IPS-18a (cell line): ENCODE data around the gene RESP18.
"Not testable (repeated sequence)": the region's sequence is repeated elsewhere in the genome, so short reads cannot be mapped to it uniquely, and the experiment has no call there.

Experiments
- H3K27ac ChIP-seq: one replicate; pipeline ENCODE4 v1.5.1; 2013; ENCODE audit warnings: low read length
- H3K27me3 ChIP-seq: one replicate; pipeline ENCODE4 v1.6.1; 2013; ENCODE audit warnings: mild to moderate bottlenecking, low read length; ENCODE audit not compliant: control insufficient read depth, insufficient read depth
- H3K36me3 ChIP-seq: one replicate; pipeline ENCODE4 v1.6.1; 2013; ENCODE audit warnings: low read depth, low read length; ENCODE audit not compliant: control insufficient read depth
- H3K4me1 ChIP-seq: one replicate; pipeline ENCODE4 v1.6.1; 2013; ENCODE audit warnings: low read depth, low read length; ENCODE audit not compliant: control insufficient read depth
- H3K4me3 ChIP-seq: one replicate; pipeline ENCODE4 v1.5.1; 2013; ENCODE audit warnings: low read length
- H3K9ac ChIP-seq: one replicate; pipeline ENCODE4 v1.6.1; 2013; ENCODE audit warnings: mild to moderate bottlenecking, low read length, moderate library complexity
- H3K9me3 ChIP-seq: one replicate; pipeline ENCODE4 v1.6.1; 2013; ENCODE audit warnings: low read depth, low read length; ENCODE audit not compliant: control insufficient read depth

Gene RESP18

GRCh38 chr2:219289195-219289536 lies 43.4 kb downstream of the RESP18 start:
- H3K4me1 ChIP-seq = peaks cover 3% of the 10 kb centered on the region
- no peaks in the 10 kb centered on the region for H3K9me3 ChIP-seq
- no peak overlapping the region for H3K27ac ChIP-seq
- H3K9ac ChIP-seq = no peak overlapping the region
- no peak overlapping the region for H3K4me3 ChIP-seq
- H3K36me3 ChIP-seq = no peaks in the 10 kb centered on the region
- peaks cover 8% of the 10 kb centered on the region for H3K27me3 ChIP-seq

GRCh38 chr2:219287580-219288265 lies 44.8 kb downstream of the RESP18 start:
- Histone ChIP-seq H3K4me3 (no peak overlapping the region), H3K27me3 (no peaks in the 10 kb centered on the region), H3K36me3 (no peaks in the 10 kb centered on the region), H3K4me1 (no peaks in the 10 kb centered on the region), H3K9ac (no peak overlapping the region), H3K27ac (no peak overlapping the region), H3K9me3 (no peaks in the 10 kb centered on the region)

GRCh38 chr2:219287116-219287440 lies 45.5 kb downstream of the RESP18 start:
- not testable (repeated sequence) for H3K9ac ChIP-seq, H3K4me3 ChIP-seq, H3K9me3 ChIP-seq, H3K27ac ChIP-seq, H3K27me3 ChIP-seq, H3K36me3 ChIP-seq, H3K4me1 ChIP-seq

- Histone ChIP-seq H3K9ac (no peak overlapping the region), H3K36me3 (no peaks in the 10 kb centered on the region), H3K4me3 (no peak overlapping the region), H3K27ac (no peak overlapping the region), H3K27me3 (no peaks in the 10 kb centered on the region), H3K4me1 (no peaks in the 10 kb centered on the region), H3K9me3 (no peaks in the 10 kb centered on the region)
These were observed 46.0 kb downstream of the RESP18 start for GRCh38 chr2:219286436-219287115.

- no peaks in the 10 kb centered on the region for H3K27me3 ChIP-seq
- no peak overlapping the region for H3K9ac ChIP-seq
- no peak overlapping the region for H3K27ac ChIP-seq
- H3K4me1 ChIP-seq = no peaks in the 10 kb centered on the region
- H3K9me3 ChIP-seq = no peaks in the 10 kb centered on the region
- no peaks in the 10 kb centered on the region for H3K36me3 ChIP-seq
- no peak overlapping the region for H3K4me3 ChIP-seq
These were observed 46.6 kb downstream of the RESP18 start for GRCh38 chr2:219285894-219286425.

GRCh38 chr2:219285373-219285735 lies 47.2 kb downstream of the RESP18 start:
- H3K9me3 ChIP-seq = no peaks in the 10 kb centered on the region
- no peaks in the 10 kb centered on the region for H3K27me3 ChIP-seq
- H3K4me3 ChIP-seq = no peak overlapping the region
- no peak overlapping the region for H3K9ac ChIP-seq
- no peaks in the 10 kb centered on the region for H3K4me1 ChIP-seq
- no peak overlapping the region for H3K27ac ChIP-seq
- no peaks in the 10 kb centered on the region for H3K36me3 ChIP-seq

GRCh38 chr2:219284501-219285372 lies 47.8 kb downstream of the RESP18 start:
- Histone ChIP-seq H3K9me3 (no peaks in the 10 kb centered on the region), H3K27me3 (no peaks in the 10 kb centered on the region), H3K9ac (no peak overlapping the region), H3K4me3 (no peak overlapping the region), H3K27ac (no peak overlapping the region), H3K4me1 (peaks cover 6% of the 10 kb centered on the region), H3K36me3 (no peaks in the 10 kb centered on the region)

GRCh38 chr2:219282943-219283581 lies 49.5 kb downstream of the RESP18 start:
- Histone ChIP-seq H3K27me3 (no peaks in the 10 kb centered on the region), H3K9me3 (no peaks in the 10 kb centered on the region), H3K4me3 (no peak overlapping the region), H3K9ac (no peak overlapping the region), H3K4me1 (peaks cover 14% of the 10 kb centered on the region), H3K36me3 (no peaks in the 10 kb centered on the region), H3K27ac (no peak overlapping the region)

- Histone ChIP-seq H3K9me3 (no peaks in the 10 kb centered on the region), H3K36me3 (no peaks in the 10 kb centered on the region), H3K9ac (no peak overlapping the region), H3K4me1 (peaks cover 19% of the 10 kb centered on the region), H3K27me3 (no peaks in the 10 kb centered on the region), H3K27ac (no peak overlapping the region), H3K4me3 (no peak overlapping the region)
These were observed 50.2 kb downstream of the RESP18 start for GRCh38 chr2:219282375-219282774.

- Histone ChIP-seq H3K36me3 (no peaks in the 10 kb centered on the region), H3K9ac (no peak overlapping the region), H3K9me3 (no peaks in the 10 kb centered on the region), H3K27me3 (no peaks in the 10 kb centered on the region), H3K4me1 (peaks cover 21% of the 10 kb centered on the region), H3K27ac (no peak overlapping the region), H3K4me3 (no peak overlapping the region)
These were observed 51.0 kb downstream of the RESP18 start for GRCh38 chr2:219281588-219281987.

GRCh38 chr2:219280651-219281050 lies 51.9 kb downstream of the RESP18 start:
- Histone ChIP-seq H3K4me3 (no peak overlapping the region), H3K27ac (no peak overlapping the region), H3K4me1 (peaks cover 21% of the 10 kb centered on the region), H3K27me3 (no peaks in the 10 kb centered on the region), H3K9me3 (no peaks in the 10 kb centered on the region), H3K36me3 (no peaks in the 10 kb centered on the region), H3K9ac (no peak overlapping the region)
